ENCODE measurements around the gene GATB.
"Not testable (repeated sequence)": the region's sequence is repeated elsewhere in the genome, so short reads cannot be mapped to it uniquely, and the experiment has no call there.

The GATB gene

GRCh38 chr4:151731670-151732069 is 29.1 kb downstream of the GATB start:
- DNase-seq (ENCODE audit: low read depth, low spot score), result not testable (repeated sequence)

GRCh38 chr4:151729731-151730559 is 30.9 kb downstream of the GATB start:
- no peak for DNase-seq (ENCODE audit: low read depth, low spot score)

DNA sequence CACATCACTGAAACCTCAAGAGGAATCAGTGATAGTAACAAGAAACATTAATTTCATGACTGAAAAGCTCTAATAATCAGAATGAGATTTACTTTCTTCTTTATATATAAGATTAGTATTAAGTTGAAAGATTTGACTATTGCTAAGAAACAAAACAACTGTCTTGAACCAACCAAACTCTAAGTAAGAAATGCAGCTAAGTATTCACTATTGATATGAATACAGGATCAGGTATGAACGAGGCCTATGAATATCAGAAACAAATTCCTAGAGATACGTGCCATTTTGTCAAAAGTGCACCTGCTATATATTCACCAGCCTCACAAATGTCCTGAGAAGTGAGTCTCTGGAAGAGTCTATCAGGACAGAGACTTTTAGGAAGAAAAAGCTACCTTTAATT is 32.1 kb downstream of the GATB start:
- no peak for DNase-seq (ENCODE audit: low read depth, low spot score)

- DNase-seq (ENCODE audit: low read depth, low spot score), result no peak
Observed at GRCh38 chr4:151728006-151728405, 32.8 kb downstream of the GATB start.

DNA sequence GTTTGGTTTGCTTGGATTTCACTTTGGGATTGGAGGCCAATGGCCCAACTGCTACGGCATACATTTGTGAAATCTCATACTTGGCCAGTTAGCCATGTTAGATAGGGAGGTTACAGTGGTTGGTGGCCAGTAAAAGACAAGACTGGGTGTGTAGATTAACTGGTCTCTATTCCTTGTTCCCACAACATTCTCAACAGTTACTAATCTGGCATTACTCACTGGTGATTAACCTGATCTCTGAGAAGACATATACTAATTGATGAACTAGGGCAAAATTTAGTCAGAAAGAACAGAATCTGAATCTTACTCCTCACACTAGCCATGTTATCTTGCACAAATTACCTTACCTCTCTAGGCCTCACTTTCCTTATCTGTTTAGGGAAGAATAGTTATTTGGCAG is 33.4 kb downstream of the GATB start:
- no peak for DNase-seq (ENCODE audit: low read depth, low spot score)

- DNase-seq (ENCODE audit: low read depth, low spot score), result no peak
Observed at GRCh38 chr4:151725087-151725486, 35.7 kb downstream of the GATB start.

DNA sequence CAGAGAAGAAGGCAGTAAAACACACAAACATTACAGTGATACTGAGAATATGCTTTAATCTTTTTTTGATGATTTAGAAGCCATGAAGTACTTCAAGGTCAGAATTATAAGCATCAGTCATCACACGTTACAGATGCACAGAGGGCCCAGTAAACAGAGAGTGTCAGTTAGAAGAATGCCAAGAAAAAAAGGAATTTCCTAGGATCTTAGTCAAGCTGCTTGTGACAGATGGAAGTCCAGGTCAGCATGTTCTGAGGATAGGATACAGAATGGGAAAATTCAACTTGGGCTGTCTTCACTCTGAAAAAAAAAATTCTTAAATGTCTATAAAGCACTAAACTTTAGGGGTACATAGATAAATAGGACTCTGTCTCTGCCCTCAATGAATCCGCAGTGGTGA is 38.9 kb downstream of the GATB start:
- no peak for DNase-seq (ENCODE audit: low read depth, low spot score)

DNA sequence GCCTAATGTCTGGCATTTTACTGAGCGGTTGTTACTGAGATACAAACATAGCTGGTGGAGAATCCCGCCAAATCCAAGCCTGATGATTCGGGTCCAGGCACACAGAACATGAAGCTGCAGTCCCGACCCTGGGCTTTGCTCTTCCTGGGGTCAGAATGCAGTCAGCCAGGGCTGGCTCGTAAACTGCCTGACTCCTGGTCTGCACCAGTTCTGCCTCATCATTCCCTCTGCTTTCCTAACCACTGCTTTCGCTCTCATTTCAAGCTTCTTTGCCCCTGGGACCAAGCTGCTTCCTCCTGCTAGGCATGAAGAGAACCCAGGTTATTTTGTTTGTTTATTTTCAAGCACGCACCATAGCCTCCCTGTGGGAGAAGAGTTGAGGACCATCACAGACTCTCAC is 39.3 kb downstream of the GATB start:
- DNase-seq (ENCODE audit: low read depth, low spot score), result no peak

DNA sequence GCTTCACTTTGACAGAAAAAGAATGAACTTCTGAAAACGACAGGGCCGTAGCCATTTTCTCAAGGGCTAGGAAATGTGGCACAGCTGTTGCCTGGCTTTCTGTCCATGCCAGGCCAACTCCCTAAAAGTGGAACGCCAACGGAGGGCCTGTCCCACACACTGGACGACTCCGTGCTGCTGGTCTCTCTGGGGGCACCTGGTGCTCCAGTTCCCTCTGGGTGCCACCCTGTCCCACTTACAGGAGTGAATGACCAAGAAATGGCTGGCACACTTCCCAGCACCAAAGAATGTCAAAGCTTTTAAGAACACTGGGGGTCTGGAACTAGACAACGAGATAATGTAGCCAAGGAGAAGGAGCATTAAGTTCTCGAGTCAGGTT is 40.9 kb downstream of the GATB start:
- DNase-seq (ENCODE audit: low read depth, low spot score), result no peak

DNA sequence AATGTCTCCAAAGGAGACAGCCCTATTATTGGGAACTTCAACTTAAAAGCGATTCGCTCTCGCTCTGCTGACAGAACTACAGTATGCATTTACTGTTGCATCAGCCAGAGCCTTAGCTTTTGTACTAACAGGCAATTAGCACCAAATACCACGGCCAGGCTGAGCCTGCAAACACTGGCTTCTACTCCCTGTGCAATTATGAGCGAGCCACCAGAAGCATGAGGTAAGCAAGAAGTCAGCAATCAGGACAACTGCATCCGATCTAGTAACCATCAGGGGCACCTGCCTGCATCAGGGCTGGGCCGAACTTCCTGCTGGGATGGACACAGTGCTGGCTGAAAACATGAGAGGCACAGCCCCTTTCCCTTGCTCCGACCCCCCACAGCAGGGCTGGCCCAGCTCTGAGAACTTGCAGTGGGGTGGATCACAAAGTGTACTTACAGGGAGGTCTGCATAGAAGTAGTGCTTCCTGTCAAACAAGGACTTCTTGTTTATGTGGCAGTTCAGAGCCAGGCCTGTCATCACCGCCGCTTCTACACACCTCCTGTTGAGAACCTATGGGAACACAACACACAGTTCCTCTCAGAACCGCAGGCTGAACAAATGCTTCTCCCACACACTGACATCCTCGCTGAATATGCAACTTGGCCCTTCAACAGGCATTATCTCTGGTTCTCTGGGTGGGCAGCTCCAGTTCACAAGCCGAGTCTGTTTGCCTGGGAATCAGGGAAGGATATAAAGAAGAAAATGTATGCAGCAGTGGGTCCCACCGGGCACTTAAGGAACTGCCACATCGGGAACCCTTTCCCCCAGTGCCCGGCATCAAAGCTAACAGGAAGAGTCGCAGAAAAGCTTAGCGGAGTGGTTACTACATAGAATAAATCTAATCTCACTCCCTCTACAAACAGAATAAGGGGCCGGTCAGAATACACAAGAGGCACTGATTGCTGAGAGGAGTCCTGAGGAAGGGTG is 41.5 kb downstream of the GATB start:
- DNase-seq (ENCODE audit: low read depth, low spot score), result no peak

DNA sequence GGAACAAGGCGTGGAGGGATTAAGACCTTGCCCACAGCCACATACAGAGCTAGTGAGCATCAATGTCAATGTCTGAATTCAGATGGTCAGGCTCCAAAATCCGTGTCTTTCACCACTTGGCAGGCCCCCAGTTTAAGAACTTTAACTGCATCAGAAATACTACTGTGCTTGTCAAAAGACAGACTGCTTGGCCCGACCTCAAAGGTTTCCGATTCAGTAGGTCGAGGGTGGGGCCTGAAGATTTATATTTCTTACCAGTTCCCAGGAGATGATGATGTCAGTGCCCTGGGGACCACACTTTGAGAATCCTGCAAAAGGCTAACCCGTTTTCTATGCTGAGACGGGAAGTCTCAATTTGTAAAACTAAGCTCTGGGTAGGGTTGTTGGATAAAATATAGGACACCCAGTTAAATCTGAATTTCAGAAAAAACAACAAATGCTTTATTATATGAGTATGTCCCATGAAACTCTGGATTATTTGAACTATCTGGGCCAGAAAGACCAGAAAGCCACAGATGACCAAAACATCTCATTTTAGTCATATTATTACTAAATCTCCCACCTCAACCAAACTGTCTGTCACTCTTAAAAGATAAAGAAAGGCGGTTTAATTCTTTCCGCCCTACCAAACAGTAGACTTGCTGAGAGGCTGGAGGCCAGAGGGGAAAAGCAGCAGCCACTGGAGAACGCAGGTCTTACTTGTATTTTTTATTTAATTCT is 42.7 kb downstream of the GATB start:
- no peak for DNase-seq (ENCODE audit: low read depth, low spot score)

- no peak for DNase-seq (ENCODE audit: low read depth, low spot score)
Observed at GRCh38 chr4:151717314-151717713, 43.5 kb downstream of the GATB start.

DNA sequence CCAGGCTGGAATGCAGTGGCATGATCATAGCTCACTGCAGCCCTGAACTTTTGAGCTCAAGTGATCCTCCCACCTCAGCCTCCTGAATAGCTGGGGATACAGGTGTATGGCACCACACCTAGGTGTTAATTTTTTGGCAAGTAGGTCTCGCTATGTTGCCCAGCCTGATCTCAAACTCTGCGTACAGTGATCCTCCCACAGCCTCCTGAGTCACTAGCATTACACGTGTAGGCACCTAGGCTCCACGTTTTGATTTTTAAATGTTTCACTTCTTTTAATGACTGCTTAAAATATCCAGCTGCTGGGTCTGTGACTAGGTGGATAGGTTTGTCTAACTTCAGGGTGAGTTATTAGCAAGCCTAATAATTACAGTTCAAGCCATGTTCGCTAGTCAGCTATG is 44.5 kb downstream of the GATB start:
- no peak for DNase-seq (ENCODE audit: low read depth, low spot score)

DNA sequence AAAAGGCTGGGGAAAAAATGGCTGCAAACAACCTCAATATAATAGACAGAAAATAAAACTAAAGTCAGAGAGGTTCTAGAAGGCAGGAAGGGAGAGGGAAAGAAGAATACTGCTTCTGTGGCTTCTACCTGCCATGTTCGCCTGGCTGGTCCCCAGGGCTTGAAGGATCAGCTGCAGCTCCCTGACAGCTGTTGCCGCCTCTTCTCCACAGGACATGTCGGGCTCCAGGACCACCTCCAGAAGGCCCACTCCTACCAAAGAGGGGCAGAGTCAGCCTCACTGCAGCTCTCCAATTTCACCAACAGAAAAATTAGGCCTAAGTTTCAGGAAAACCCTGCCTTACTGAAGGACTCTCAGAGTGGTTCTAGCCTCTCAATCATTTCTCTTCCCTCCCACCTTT is 44.9 kb downstream of the GATB start:
- DNase-seq (ENCODE audit: low read depth, low spot score), result no peak

DNA sequence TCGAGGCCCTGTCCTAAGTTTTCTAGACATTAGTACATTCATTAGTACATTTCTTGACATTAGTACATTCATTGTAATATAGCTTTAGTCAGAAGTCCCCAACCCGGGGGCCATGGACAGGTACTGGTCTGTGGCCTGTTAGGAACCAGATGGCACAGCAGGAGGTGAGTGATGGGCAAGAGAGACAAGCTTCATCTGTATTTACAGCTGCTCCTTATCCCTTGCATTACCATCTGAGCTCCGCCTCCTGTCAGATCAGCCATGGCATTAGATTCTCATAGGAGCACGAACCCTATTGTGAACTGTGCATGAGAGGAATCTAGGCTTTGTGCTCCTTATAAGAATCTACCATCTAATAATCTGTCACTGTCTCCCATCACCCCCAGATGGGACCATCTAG is 48.0 kb downstream of the GATB start:
- no peak for DNase-seq (ENCODE audit: low read depth, low spot score)

DNA sequence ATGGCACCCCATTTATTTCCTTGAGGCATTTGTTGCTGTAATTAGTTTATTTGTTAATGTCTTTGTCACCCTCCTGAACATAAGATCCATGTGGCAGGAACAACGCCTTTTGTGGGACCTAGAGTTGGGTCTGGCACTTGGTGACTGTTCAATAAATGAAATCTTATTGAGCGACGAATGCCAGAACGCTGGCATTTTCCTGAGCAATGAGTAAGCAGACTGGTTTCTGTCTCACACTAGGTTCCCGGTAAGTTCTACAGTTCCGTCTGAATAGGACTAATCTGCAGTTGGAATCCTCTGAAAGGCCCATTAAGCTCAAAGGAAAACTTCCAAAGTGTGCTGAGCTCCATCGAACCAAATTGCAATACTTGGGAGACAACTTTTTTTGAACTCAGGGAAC is 49.2 kb downstream of the GATB start:
- DNase-seq (ENCODE audit: low read depth, low spot score), result no peak

DNA sequence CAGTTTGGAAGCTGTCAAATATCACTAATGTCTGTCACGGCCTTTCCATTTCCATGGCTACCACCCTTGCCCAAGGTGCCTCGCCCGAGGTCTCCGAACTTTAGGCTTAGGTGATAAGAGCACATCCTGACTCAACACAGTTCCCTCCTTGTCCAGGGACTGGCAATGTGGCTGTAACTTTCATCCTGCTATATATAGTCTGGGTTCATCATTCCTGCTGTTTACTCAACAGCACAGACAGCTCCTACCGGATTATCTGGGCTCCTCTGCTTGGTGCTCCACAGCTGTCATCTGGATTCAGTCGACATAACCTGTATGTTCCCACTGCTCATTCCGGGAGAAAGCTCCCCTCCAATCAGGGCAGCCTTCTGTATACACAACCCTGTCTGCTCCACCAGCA is 51.2 kb downstream of the GATB start:
- no peak for DNase-seq (ENCODE audit: low read depth, low spot score)

- no peak for DNase-seq (ENCODE audit: low read depth, low spot score)
Observed at GRCh38 chr4:151709071-151709470, 51.7 kb downstream of the GATB start.

DNA sequence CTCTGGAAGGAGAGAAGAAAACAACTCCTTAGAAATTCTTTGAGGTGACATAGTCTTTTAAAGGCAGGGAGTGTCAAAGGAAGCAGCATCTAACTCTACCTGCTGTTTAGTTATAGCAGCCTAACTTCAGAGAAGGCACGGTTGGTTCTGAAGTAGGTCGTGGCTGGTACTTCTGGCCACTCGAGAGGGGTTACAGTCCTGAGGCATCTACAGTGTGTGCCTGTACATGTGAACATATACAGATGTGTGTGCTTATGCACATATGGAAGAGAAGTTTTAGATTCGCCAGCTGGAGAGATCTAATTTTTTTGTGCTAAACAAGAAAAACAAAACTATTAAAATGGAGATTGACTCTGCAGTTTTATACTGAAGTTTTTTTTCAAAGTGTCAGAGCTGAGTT is 52.7 kb downstream of the GATB start:
- no peak for DNase-seq (ENCODE audit: low read depth, low spot score)

GRCh38 chr4:151703401-151703800 is 57.4 kb downstream of the GATB start:
- DNase-seq (ENCODE audit: low read depth, low spot score), result no peak

DNA sequence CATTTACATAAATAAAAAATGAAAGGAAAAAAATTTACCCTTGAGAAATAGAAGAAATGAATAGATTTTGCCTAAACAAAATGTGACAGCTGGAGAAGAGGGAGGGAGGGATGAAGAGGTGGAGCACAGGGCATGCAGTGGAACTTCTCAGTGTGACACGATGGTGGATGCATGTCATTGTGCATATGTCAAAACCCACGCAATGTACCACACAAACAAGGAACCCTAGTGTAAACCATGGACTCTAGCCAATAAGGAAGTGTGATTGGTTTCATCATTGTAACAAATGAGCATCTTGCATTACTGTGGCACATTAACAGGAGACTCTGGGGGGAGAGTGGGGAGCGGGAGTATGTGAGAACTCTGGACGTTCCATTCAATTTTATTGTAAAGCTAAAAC is 58.6 kb downstream of the GATB start:
- DNase-seq (ENCODE audit: low read depth, low spot score), result no peak

Measured in brain pericyte (primary cell).